GM10847 (cell line): ENCODE data around the gene PTPRG.

Experiments
- POLR2A ChIP-seq: IDR thresholded peaks from 2 replicates; pipeline ENCODE4 v1.6.1; 2011; ENCODE audit not compliant: insufficient read length; ENCODE audit errors: extremely low read depth

PTPRG gene

GRCh38 chr3:62161371-62161770 is 600.0 kb downstream of the PTPRG start:
- TF ChIP-seq POLR2A = no peak

- no peak for TF ChIP-seq POLR2A
Observed at GRCh38 chr3:62164196-62164595, 602.8 kb downstream of the PTPRG start.

- no peak for TF ChIP-seq POLR2A
Observed at GRCh38 chr3:62164746-62165145, 603.4 kb downstream of the PTPRG start.

- TF ChIP-seq POLR2A = no peak
Observed at GRCh38 chr3:62167566-62168262, 606.3 kb downstream of the PTPRG start.

- no peak for TF ChIP-seq POLR2A
Observed at GRCh38 chr3:62168356-62168755, 607.0 kb downstream of the PTPRG start.

- TF ChIP-seq POLR2A = no peak
Observed at GRCh38 chr3:62169906-62170660, 608.7 kb downstream of the PTPRG start.

GRCh38 chr3:62171789-62172188 is 610.4 kb downstream of the PTPRG start:
- TF ChIP-seq POLR2A = no peak

- no peak for TF ChIP-seq POLR2A
Observed at GRCh38 chr3:62172199-62172598, 610.8 kb downstream of the PTPRG start.

- TF ChIP-seq POLR2A = no peak
Observed at GRCh38 chr3:62173939-62174515, 612.7 kb downstream of the PTPRG start.

- no peak for TF ChIP-seq POLR2A
Observed at GRCh38 chr3:62175161-62175560, 613.8 kb downstream of the PTPRG start.

- TF ChIP-seq POLR2A = no peak
Observed at GRCh38 chr3:62178032-62178431, 616.7 kb downstream of the PTPRG start.

- TF ChIP-seq POLR2A = no peak
Observed at GRCh38 chr3:62178739-62179600, 617.6 kb downstream of the PTPRG start.

GRCh38 chr3:62180514-62180913 is 619.1 kb downstream of the PTPRG start:
- no peak for TF ChIP-seq POLR2A

- TF ChIP-seq POLR2A = no peak
Observed at GRCh38 chr3:62183087-62183486, 621.7 kb downstream of the PTPRG start.

- no peak for TF ChIP-seq POLR2A
Observed at GRCh38 chr3:62183969-62184368, 622.6 kb downstream of the PTPRG start.
